ENCODE data around the gene MRPS26. TPM values are rescaled to one million over a fixed set of nuclear protein-coding genes. Genes with fewer than 3 reads are reported as not detected.
"Not testable (repeated sequence)": the region's sequence is repeated elsewhere in the genome, so short reads cannot be mapped to it uniquely, and the experiment has no call there.

The MRPS26 gene
- total RNA-seq, 1 donor from 2014 or later: 27.3 TPM

- H3K36me3 Mint-ChIP-seq (ENCODE audit: low read depth, unreplicated experiment): peaks cover 41% of the 10 kb centered on the region
- no peak overlapping the region for H3K27ac Mint-ChIP-seq (ENCODE audit: unreplicated experiment)
- H3K4me3 Mint-ChIP-seq (ENCODE audit: unreplicated experiment): no peak overlapping the region
- Histone ChIP-seq H3K79me2 (ENCODE audit: insufficient read depth, low read length) (no peaks in the 10 kb centered on the region), H4K20me1 (ENCODE audit: insufficient read depth, low read length) (no peaks in the 10 kb centered on the region), H3K36me3 (ENCODE audit: insufficient read depth, low read length) (peaks cover 18% of the 10 kb centered on the region), H3K4me3 (ENCODE audit: insufficient read depth, low read depth, low read length) (no peak overlapping the region), H3K4me2 (ENCODE audit: low read length) (no peak overlapping the region), H3K9me3 (ENCODE audit: insufficient read depth, low read depth, low read length) (no peaks in the 10 kb centered on the region), H3K9ac (ENCODE audit: low read length) (no peak overlapping the region), H3K4me1 (ENCODE audit: insufficient read depth, low read length) (no peaks in the 10 kb centered on the region), H2AFZ (ENCODE audit: low read depth, low read length) (no peak overlapping the region), H3K27ac (ENCODE audit: low read depth, low read length) (no peak overlapping the region), H3K27me3 (ENCODE audit: insufficient read depth, low read length) (no peaks in the 10 kb centered on the region)
- peaks cover 3% of the 10 kb centered on the region for H3K9me3 Mint-ChIP-seq (ENCODE audit: unreplicated experiment)
- DNase-seq (ENCODE audit: low read depth) (no peak), FAIRE-seq (no peak)
- H3K4me1 Mint-ChIP-seq (ENCODE audit: low read depth, unreplicated experiment): peaks cover 2% of the 10 kb centered on the region
- H3K27me3 Mint-ChIP-seq (ENCODE audit: low read depth, unreplicated experiment): no peaks in the 10 kb centered on the region
- TF ChIP-seq EZH2 (IDR thresholded peaks at IDR 0.05; ENCODE audit: insufficient read depth, low read length): no peak
- no peak for TF ChIP-seq CTCF (IDR thresholded peaks at IDR 0.05; ENCODE audit: insufficient read depth, low read depth, low read length)
Measured at GRCh38 chr20:3021777-3022176, 24.1 kb upstream of the MRPS26 start.

- peaks cover 42% of the 10 kb centered on the region for H3K36me3 Mint-ChIP-seq (ENCODE audit: low read depth, unreplicated experiment)
Measured at GRCh38 chr20:3022559-3023490, 23.0 kb upstream of the MRPS26 start.

GRCh38 chr20:3027987-3028386 is 17.9 kb upstream of the MRPS26 start:
- H3K9me3 Mint-ChIP-seq (ENCODE audit: unreplicated experiment): no peaks in the 10 kb centered on the region
- no peak for FAIRE-seq
- Histone ChIP-seq H3K9me3 (ENCODE audit: insufficient read depth, low read depth, low read length) (no peaks in the 10 kb centered on the region), H3K27me3 (ENCODE audit: insufficient read depth, low read length) (no peaks in the 10 kb centered on the region), H3K9ac (ENCODE audit: low read length) (no peak overlapping the region), H2AFZ (ENCODE audit: low read depth, low read length) (no peak overlapping the region), H3K27ac (ENCODE audit: low read depth, low read length) (no peak overlapping the region), H4K20me1 (ENCODE audit: insufficient read depth, low read length) (no peaks in the 10 kb centered on the region), H3K4me2 (ENCODE audit: low read length) (no peak overlapping the region), H3K79me2 (ENCODE audit: insufficient read depth, low read length) (no peaks in the 10 kb centered on the region), H3K4me1 (ENCODE audit: insufficient read depth, low read length) (no peaks in the 10 kb centered on the region), H3K4me3 (ENCODE audit: insufficient read depth, low read depth, low read length) (no peak overlapping the region), H3K36me3 (ENCODE audit: insufficient read depth, low read length) (peaks cover 37% of the 10 kb centered on the region)
- no peak for TF ChIP-seq CTCF (IDR thresholded peaks at IDR 0.05; ENCODE audit: insufficient read depth, low read depth, low read length)
- no peak for TF ChIP-seq EZH2 (IDR thresholded peaks at IDR 0.05; ENCODE audit: insufficient read depth, low read length)
- no peak overlapping the region for H3K27ac Mint-ChIP-seq (ENCODE audit: unreplicated experiment)
- no peak overlapping the region for H3K4me3 Mint-ChIP-seq (ENCODE audit: unreplicated experiment)
- no peaks in the 10 kb centered on the region for H3K27me3 Mint-ChIP-seq (ENCODE audit: low read depth, unreplicated experiment)
- no peak for DNase-seq (ENCODE audit: low read depth)
- peaks cover 32% of the 10 kb centered on the region for H3K36me3 Mint-ChIP-seq (ENCODE audit: low read depth, unreplicated experiment)
- H3K4me1 Mint-ChIP-seq (ENCODE audit: low read depth, unreplicated experiment): peaks cover 1% of the 10 kb centered on the region

More at GRCh38 chr20:3022559-3023490, 23.0 kb upstream of the MRPS26 start:
- H3K27me3 ChIP-seq (ENCODE audit: insufficient read depth, low read length); H3K4me1 Mint-ChIP-seq (ENCODE audit: low read depth, unreplicated experiment); DNase-seq (ENCODE audit: low read depth); H3K4me3 Mint-ChIP-seq (ENCODE audit: unreplicated experiment); FAIRE-seq; H3K4me2 ChIP-seq (ENCODE audit: low read length); H4K20me1 ChIP-seq (ENCODE audit: insufficient read depth, low read length); H3K9ac ChIP-seq (ENCODE audit: low read length); H2AFZ ChIP-seq (ENCODE audit: low read depth, low read length); H3K4me3 ChIP-seq (ENCODE audit: insufficient read depth, low read depth, low read length); H3K9me3 Mint-ChIP-seq (ENCODE audit: unreplicated experiment); H3K27ac Mint-ChIP-seq (ENCODE audit: unreplicated experiment); H3K79me2 ChIP-seq (ENCODE audit: insufficient read depth, low read length); H3K4me1 ChIP-seq (ENCODE audit: insufficient read depth, low read length); H3K27ac ChIP-seq (ENCODE audit: low read depth, low read length); H3K27me3 Mint-ChIP-seq (ENCODE audit: low read depth, unreplicated experiment); H3K9me3 ChIP-seq (ENCODE audit: insufficient read depth, low read depth, low read length): not testable (repeated sequence)
- H3K36me3 ChIP-seq (ENCODE audit: insufficient read depth, low read length): peaks cover 26% of the 10 kb centered on the region
